ENCODE data around the gene ITGB2. TPM values are rescaled to one million over a fixed set of nuclear protein-coding genes. Genes with fewer than 3 reads are reported as not detected.

Gene ITGB2
- total RNA-seq, 1 donor from 2014 or later: 0.91 TPM

- DNase-seq: no peak
- Mint-ChIP-seq H3K4me3 (ENCODE audit: unreplicated experiment) (no peak overlapping the region), H3K4me1 (ENCODE audit: low read depth, unreplicated experiment) (peaks cover 1% of the 10 kb centered on the region), H3K27ac (ENCODE audit: unreplicated experiment) (no peak overlapping the region), H3K27me3 (ENCODE audit: unreplicated experiment) (peaks cover 15% of the 10 kb centered on the region), H3K36me3 (ENCODE audit: unreplicated experiment) (no peaks in the 10 kb centered on the region), H3K9me3 (ENCODE audit: unreplicated experiment) (peaks cover 3% of the 10 kb centered on the region)
- no peak for TF ChIP-seq CTCF (IDR thresholded peaks at IDR 0.05; ENCODE audit: partially characterized antibody, unreplicated experiment)
Measured at GRCh38 chr21:44934797-44935532, 14.3 kb upstream of the ITGB2 start.

- Mint-ChIP-seq H3K9me3 (ENCODE audit: unreplicated experiment) (peaks cover 6% of the 10 kb centered on the region), H3K4me1 (ENCODE audit: low read depth, unreplicated experiment) (peaks cover 1% of the 10 kb centered on the region), H3K36me3 (ENCODE audit: unreplicated experiment) (no peaks in the 10 kb centered on the region), H3K27me3 (ENCODE audit: unreplicated experiment) (peaks cover 19% of the 10 kb centered on the region), H3K27ac (ENCODE audit: unreplicated experiment) (no peak overlapping the region), H3K4me3 (ENCODE audit: unreplicated experiment) (no peak overlapping the region)
- no peak for DNase-seq
- TF ChIP-seq CTCF (IDR thresholded peaks at IDR 0.05; ENCODE audit: partially characterized antibody, unreplicated experiment): no peak
Measured at GRCh38 chr21:44934276-44934675, 13.6 kb upstream of the ITGB2 start.

- Mint-ChIP-seq H3K27ac (ENCODE audit: unreplicated experiment) (no peak overlapping the region), H3K27me3 (ENCODE audit: unreplicated experiment) (peaks cover 16% of the 10 kb centered on the region), H3K4me1 (ENCODE audit: low read depth, unreplicated experiment) (no peaks in the 10 kb centered on the region), H3K4me3 (ENCODE audit: unreplicated experiment) (no peak overlapping the region), H3K9me3 (ENCODE audit: unreplicated experiment) (peaks cover 3% of the 10 kb centered on the region), H3K36me3 (ENCODE audit: unreplicated experiment) (no peaks in the 10 kb centered on the region)
- no peak for TF ChIP-seq CTCF (IDR thresholded peaks at IDR 0.05; ENCODE audit: partially characterized antibody, unreplicated experiment)
- DNase-seq: no peak
Measured at GRCh38 chr21:44933918-44934260, 13.2 kb upstream of the ITGB2 start.

GRCh38 chr21:44933199-44933917 lies 12.7 kb upstream of the ITGB2 start:
- Mint-ChIP-seq H3K4me1 (ENCODE audit: low read depth, unreplicated experiment) (no peaks in the 10 kb centered on the region), H3K9me3 (ENCODE audit: unreplicated experiment) (peaks cover 3% of the 10 kb centered on the region), H3K4me3 (ENCODE audit: unreplicated experiment) (no peak overlapping the region), H3K27me3 (ENCODE audit: unreplicated experiment) (peaks cover 16% of the 10 kb centered on the region), H3K27ac (ENCODE audit: unreplicated experiment) (no peak overlapping the region), H3K36me3 (ENCODE audit: unreplicated experiment) (no peaks in the 10 kb centered on the region)
- no peak for TF ChIP-seq CTCF (IDR thresholded peaks at IDR 0.05; ENCODE audit: partially characterized antibody, unreplicated experiment)
- no peak for DNase-seq

Measured in glutamatergic neuron (in vitro differentiated cells).